ENCODE data around the gene ZC3H10. TPM values are rescaled to one million over a fixed set of nuclear protein-coding genes. Genes with fewer than 3 reads are reported as not detected.

ZC3H10 gene
- total RNA-seq, 1 donor from 2014 or later = 19.3 TPM

DNA sequence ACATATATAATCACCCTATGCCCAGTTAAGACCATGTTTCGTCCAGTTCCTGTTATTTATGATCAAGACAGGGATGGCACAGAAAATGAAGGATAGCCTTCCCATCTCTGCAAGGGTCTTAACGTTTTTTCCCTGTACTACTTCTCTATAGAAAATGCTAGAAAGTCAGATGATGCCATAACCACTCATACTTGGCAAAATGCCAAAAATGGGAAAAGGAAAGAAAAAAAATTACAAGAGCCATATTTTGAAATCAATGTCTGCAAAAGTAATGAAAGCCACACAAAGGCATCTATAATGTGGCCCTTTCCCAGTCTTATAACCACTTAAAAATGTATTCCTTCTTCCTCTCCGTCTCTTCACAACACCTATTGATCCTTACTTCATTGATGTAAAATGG is 32.5 kb downstream of the ZC3H10 start:
- H3K27me3 Mint-ChIP-seq (ENCODE audit: low read depth) = no peaks in the 10 kb centered on the region
- H3K9me3 Mint-ChIP-seq = no peaks in the 10 kb centered on the region
- peaks cover 5% of the 10 kb centered on the region for H3K36me3 Mint-ChIP-seq (ENCODE audit: low read depth)
- TF ChIP-seq, protein P1, sequence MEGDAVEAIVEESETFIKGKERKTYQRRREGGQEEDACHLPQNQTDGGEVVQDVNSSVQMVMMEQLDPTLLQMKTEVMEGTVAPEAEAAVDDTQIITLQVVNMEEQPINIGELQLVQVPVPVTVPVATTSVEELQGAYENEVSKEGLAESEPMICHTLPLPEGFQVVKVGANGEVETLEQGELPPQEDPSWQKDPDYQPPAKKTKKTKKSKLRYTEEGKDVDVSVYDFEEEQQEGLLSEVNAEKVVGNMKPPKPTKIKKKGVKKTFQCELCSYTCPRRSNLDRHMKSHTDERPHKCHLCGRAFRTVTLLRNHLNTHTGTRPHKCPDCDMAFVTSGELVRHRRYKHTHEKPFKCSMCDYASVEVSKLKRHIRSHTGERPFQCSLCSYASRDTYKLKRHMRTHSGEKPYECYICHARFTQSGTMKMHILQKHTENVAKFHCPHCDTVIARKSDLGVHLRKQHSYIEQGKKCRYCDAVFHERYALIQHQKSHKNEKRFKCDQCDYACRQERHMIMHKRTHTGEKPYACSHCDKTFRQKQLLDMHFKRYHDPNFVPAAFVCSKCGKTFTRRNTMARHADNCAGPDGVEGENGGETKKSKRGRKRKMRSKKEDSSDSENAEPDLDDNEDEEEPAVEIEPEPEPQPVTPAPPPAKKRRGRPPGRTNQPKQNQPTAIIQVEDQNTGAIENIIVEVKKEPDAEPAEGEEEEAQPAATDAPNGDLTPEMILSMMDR (conservative IDR thresholded peaks at IDR 0.05) = no peak
- DNase-seq (ENCODE audit: low read depth, low spot score) = no peak
- H3K4me3 Mint-ChIP-seq = peak overlapping the region; percentile 98
- no peak overlapping the region for H3K27ac Mint-ChIP-seq (ENCODE audit: unreplicated experiment)
- H3K4me1 Mint-ChIP-seq = peaks cover 44% of the 10 kb centered on the region

DNA sequence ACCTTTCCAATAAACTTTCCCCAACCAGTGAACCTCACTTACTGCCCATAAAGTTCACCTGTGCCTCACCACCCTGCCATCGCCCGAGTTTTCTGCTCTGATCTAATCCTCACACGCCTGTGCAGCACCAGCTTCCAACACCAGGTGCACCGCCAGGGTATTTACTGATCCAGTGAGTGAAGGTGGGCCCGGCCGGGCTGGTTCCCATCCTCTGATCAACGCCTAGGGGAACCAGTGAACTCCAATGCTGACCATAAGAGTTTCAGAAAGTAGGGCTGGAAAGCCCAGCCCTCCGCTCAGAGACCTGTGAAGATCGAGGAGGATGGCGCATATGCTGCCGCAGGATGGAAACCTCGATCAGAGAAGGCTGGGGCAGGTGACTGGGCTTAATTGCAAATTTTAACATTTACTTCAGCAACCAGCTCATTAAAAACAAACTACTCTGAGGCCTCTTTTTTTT is 33.6 kb downstream of the ZC3H10 start:
- Mint-ChIP-seq H3K27me3 (ENCODE audit: low read depth) (no peaks in the 10 kb centered on the region), H3K9me3 (no peaks in the 10 kb centered on the region), H3K27ac (ENCODE audit: unreplicated experiment) (peak overlapping the region; percentile 94), H3K4me3 (peak overlapping the region; percentile 98), H3K4me1 (peaks cover 46% of the 10 kb centered on the region), H3K36me3 (ENCODE audit: low read depth) (peaks cover 7% of the 10 kb centered on the region)
- no peak for DNase-seq (ENCODE audit: low read depth, low spot score)
- TF ChIP-seq, protein P1 (conservative IDR thresholded peaks at IDR 0.05) = peak; percentile 65

DNA sequence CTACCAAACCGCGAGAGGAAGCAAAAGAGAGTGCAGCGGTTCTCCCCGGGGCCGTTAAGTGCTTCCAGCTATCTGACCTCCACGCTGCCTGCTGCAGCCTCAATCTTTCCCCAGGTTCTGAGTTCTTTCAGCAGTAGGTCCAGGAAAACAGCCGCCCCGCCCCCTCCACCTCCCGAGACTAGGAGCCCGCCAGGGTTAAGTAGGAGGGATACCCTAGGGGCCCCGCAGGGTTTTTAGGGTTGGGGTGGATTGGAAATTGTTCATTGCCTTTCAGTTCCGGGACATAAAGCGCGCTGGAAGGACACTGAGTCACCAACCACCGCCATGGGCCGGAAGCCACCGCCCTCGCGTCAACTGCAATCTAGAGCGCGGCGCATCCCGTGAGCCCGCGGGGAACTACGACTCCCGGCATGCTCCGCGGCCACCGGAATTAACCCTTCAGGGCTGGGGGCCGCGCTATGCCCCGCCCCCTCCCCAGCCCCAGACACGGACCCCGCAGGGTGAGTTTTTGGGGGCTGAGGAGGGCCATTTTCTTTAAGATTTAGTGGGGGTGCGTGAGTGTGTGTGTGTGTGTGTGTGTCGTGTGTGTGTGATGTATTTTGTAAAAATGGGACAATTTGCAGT is 34.2 kb downstream of the ZC3H10 start, which contains the start of gene MYL6B:
TSS of gene MYL6B (plus strand) at position 456 of the 624 bp plus-strand sequence. CDS start 1,332 bp downstream, outside the sequence.
- H3K27me3 Mint-ChIP-seq (ENCODE audit: low read depth) = no peaks in the 10 kb centered on the region
- H3K9me3 Mint-ChIP-seq = no peaks in the 10 kb centered on the region
- peaks cover 49% of the 10 kb centered on the region for H3K4me1 Mint-ChIP-seq
- H3K27ac Mint-ChIP-seq (ENCODE audit: unreplicated experiment) = peak within 1 kb of the TSS; percentile 94
- DNase-seq (ENCODE audit: low read depth, low spot score) = peak; percentile 81
- peaks cover 7% of the 10 kb centered on the region for H3K36me3 Mint-ChIP-seq (ENCODE audit: low read depth)
- TF ChIP-seq, protein P1 (conservative IDR thresholded peaks at IDR 0.05) = no peak
- H3K4me3 Mint-ChIP-seq = peak within 1 kb of the TSS; percentile 98

DNA sequence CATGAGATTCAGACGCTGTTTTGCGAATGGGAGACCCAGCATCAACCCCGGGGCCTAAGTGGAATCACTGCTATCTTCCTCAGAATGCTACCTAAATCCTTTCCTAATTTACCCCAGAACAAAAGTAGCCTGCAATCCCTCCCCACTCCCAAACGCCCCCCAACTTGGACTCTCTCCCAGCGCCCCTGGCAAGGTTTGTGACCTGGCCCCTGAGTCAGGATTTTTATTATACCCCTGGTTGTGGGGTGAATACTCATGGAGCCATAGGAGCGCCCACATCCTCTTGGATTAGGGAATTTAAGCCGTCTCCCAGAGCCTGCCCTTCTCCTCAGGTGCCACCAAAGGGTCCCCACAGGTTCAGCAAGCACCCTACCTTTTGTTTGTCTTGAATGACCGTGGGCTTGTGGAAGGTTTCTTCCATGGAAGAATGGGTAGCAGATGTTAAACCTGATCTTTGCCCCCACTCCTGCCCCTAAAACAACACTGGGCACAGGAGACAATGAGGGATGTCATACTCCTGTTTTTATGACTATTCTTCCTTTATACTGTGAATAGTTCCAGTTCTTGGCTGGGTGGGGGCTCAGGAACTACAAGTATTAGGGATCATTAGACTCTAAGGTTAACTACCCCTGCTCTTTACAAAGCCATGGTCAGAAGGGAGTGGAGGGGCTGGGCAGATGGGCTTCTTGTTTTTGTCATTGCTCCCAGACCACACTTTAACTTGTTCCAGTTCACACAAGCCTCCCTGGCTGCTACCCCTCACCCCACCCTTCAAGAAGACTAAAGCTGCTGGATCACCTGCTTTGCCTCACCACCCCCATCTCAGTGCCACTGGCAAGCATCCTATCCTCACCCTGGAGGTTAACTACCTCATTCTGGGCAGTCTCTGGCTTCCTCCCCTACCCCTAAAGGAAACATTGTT is 35.0 kb downstream of the ZC3H10 start:
- Mint-ChIP-seq H3K27me3 (ENCODE audit: low read depth) (peaks cover under 1% of the 10 kb centered on the region), H3K36me3 (ENCODE audit: low read depth) (peaks cover 8% of the 10 kb centered on the region), H3K4me3 (peak overlapping the region; percentile 98), H3K27ac (ENCODE audit: unreplicated experiment) (peak overlapping the region; percentile 94), H3K9me3 (no peaks in the 10 kb centered on the region), H3K4me1 (peaks cover 57% of the 10 kb centered on the region)
- no peak for DNase-seq (ENCODE audit: low read depth, low spot score)
- TF ChIP-seq, protein P1 (conservative IDR thresholded peaks at IDR 0.05) = no peak

DNA sequence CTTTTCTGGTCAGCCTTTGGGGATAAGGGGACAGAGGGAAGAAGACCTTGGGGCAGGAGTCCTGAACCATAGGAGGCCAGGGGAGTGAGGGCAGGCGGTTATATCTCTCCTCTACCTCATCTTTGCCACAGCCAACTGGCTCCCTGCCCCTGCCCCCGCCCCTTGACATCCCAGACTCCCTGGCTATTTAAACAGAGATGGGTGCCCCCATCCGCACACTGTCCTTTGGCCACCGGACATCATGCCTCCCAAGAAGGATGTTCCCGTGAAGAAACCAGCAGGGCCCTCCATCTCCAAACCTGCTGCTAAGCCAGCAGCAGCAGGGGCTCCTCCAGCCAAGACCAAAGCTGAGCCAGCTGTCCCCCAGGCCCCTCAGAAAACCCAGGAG is 35.6 kb downstream of the ZC3H10 start:
- Mint-ChIP-seq H3K9me3 (no peaks in the 10 kb centered on the region), H3K4me3 (peak overlapping the region; percentile 98), H3K27ac (ENCODE audit: unreplicated experiment) (no peak overlapping the region), H3K4me1 (peaks cover 60% of the 10 kb centered on the region), H3K27me3 (ENCODE audit: low read depth) (peaks cover 3% of the 10 kb centered on the region), H3K36me3 (ENCODE audit: low read depth) (peaks cover 10% of the 10 kb centered on the region)
- TF ChIP-seq, protein P1 (conservative IDR thresholded peaks at IDR 0.05) = no peak
- no peak for DNase-seq (ENCODE audit: low read depth, low spot score)
